OCI-M1 (cell line): ENCODE results near the gene NAGLU.
"Not testable (repeated sequence)": the region's sequence is repeated elsewhere in the genome, so short reads cannot be mapped to it uniquely, and the experiment has no call there.

Source experiments
- DNase-seq: peaks from one replicate; lab custom pipeline; 2025; lab: John Stamatoyannopoulos, UW

Gene NAGLU

GRCh38 chr17:42521666-42522262, 14.3 kb upstream of the NAGLU start:
- no peak for DNase-seq

GRCh38 chr17:42522263-42522790, 13.7 kb upstream of the NAGLU start:
- no peak for DNase-seq

- no peak for DNase-seq
Measured at GRCh38 chr17:42522798-42523278, 13.2 kb upstream of the NAGLU start.

- DNase-seq: no peak
Measured at GRCh38 chr17:42525221-42525620, 10.8 kb upstream of the NAGLU start.

GRCh38 chr17:42526031-42526444, 10.0 kb upstream of the NAGLU start:
- DNase-seq: no peak

- DNase-seq: no peak
Measured at GRCh38 chr17:42527932-42528331, 8.1 kb upstream of the NAGLU start.

- no peak for DNase-seq
Measured at GRCh38 chr17:42529061-42529460, 7.0 kb upstream of the NAGLU start.

GRCh38 chr17:42530952-42531454, 5.0 kb upstream of the NAGLU start:
- DNase-seq: no peak

GRCh38 chr17:42531455-42532354, 4.3 kb upstream of the NAGLU start:
- DNase-seq: peak; percentile 81

GRCh38 chr17:42535155-42536047, 640 bp upstream of the NAGLU start:
- DNase-seq: peak; percentile 57

GRCh38 chr17:42536372-42537155, 523 bp downstream of the NAGLU start:
- DNase-seq: peak; percentile 85

GRCh38 chr17:42537156-42537805, 1.2 kb downstream of the NAGLU start:
- DNase-seq: no peak

- no peak for DNase-seq
Measured at GRCh38 chr17:42537826-42538451, 1.9 kb downstream of the NAGLU start.

GRCh38 chr17:42538482-42538881, 2.4 kb downstream of the NAGLU start:
- DNase-seq: no peak

- DNase-seq: not testable (repeated sequence)
Measured at GRCh38 chr17:42540558-42540957, 4.5 kb downstream of the NAGLU start.

GRCh38 chr17:42541041-42541833, 5.2 kb downstream of the NAGLU start:
- DNase-seq: no peak

- DNase-seq: no peak
Measured at GRCh38 chr17:42543190-42544079, 7.4 kb downstream of the NAGLU start.

- no peak for DNase-seq
Measured at GRCh38 chr17:42544874-42545283, 8.8 kb downstream of the NAGLU start.
